ENCODE results near the gene REXO5. TPM values are rescaled to one million over a fixed set of nuclear protein-coding genes. Genes with fewer than 3 reads are reported as not detected.

REXO5 gene
- total RNA-seq, 4 donors from 2014 or later = 2.0 to 4.9 (median 2.7) TPM

DNA sequence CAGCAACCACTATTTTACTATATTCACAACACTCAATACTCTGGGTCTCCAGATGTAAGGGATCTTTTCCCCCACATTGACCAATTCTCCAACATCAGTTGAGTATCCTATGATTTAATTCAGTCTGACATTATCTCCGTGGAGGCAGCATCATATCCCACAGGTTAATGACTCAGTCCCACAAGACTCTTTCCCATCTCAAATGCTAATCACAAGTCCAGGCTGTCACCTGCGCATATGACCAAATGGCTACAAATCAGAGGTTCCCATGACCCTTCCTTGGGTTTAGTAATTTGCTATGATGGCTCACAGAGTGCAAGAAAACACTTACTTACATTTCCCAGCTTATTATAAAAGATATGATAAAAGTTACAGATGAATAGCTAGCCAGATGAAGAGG is 23.9 kb upstream of the REXO5 start:
- WGBS = 91% methylated on average over 2 of the region's 2 CpGs
- Histone ChIP-seq H3K9me3 (no peaks in the 10 kb centered on the region), H3K27me3 (no peaks in the 10 kb centered on the region), H3K4me1 (no peaks in the 10 kb centered on the region), H3K27ac (replicated peaks in 1 of 4) (no peak overlapping the region), H3K4me3 (no peak overlapping the region), H3K36me3 (peaks cover 0 to 19% (median 0%) of the 10 kb centered on the region in 4 donors)
- intact Hi-C loops (cut with DNase I) = no loop called here
- DNase-seq (ENCODE audit: extremely low spot score) = peak; percentile 3
- TF ChIP-seq POLR2AphosphoS5 (IDR thresholded peaks at IDR 0.05) = no peak
- TF ChIP-seq, protein P1, sequence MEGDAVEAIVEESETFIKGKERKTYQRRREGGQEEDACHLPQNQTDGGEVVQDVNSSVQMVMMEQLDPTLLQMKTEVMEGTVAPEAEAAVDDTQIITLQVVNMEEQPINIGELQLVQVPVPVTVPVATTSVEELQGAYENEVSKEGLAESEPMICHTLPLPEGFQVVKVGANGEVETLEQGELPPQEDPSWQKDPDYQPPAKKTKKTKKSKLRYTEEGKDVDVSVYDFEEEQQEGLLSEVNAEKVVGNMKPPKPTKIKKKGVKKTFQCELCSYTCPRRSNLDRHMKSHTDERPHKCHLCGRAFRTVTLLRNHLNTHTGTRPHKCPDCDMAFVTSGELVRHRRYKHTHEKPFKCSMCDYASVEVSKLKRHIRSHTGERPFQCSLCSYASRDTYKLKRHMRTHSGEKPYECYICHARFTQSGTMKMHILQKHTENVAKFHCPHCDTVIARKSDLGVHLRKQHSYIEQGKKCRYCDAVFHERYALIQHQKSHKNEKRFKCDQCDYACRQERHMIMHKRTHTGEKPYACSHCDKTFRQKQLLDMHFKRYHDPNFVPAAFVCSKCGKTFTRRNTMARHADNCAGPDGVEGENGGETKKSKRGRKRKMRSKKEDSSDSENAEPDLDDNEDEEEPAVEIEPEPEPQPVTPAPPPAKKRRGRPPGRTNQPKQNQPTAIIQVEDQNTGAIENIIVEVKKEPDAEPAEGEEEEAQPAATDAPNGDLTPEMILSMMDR (IDR thresholded peaks at IDR 0.05) = no peak
- no peak for TF ChIP-seq POLR2A (IDR thresholded peaks at IDR 0.05; ENCODE audit: low read depth)
- no peak for TF ChIP-seq EP300 (IDR thresholded peaks at IDR 0.05)

DNA sequence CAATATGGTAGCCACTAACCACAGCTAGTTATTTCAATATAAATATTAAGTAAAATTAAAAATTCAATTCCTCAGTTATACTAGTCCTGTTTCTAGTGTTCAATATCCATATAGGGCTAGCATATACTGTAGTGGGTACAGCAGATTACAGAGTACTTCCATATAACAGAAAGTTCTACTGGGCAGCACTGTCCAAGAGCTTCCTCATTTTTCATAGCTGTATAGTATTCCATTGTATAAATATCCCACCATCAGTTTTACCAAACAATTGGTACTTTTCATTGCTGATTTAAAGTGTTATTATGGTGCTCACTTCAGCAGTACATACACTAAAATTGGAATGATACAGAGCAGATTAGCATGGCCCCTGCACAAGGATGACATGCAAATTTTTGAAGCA is 22.1 kb upstream of the REXO5 start:
- H3K27me3 ChIP-seq = no peaks in the 10 kb centered on the region
- H3K4me1 ChIP-seq = no peaks in the 10 kb centered on the region
- no peak for DNase-seq (ENCODE audit: extremely low spot score)
- intact Hi-C loops (cut with DNase I) = no loop called here
- H3K36me3 ChIP-seq = peaks cover 0 to 9% (median 0%) of the 10 kb centered on the region in 4 donors
- TF ChIP-seq, protein P1 (IDR thresholded peaks at IDR 0.05) = no peak
- no peak for TF ChIP-seq EP300 (IDR thresholded peaks at IDR 0.05)
- TF ChIP-seq POLR2AphosphoS5 (IDR thresholded peaks at IDR 0.05) = no peak
- TF ChIP-seq POLR2A (IDR thresholded peaks at IDR 0.05; ENCODE audit: low read depth) = no peak
- H3K9me3 ChIP-seq = no peaks in the 10 kb centered on the region
- no peak overlapping the region for H3K27ac ChIP-seq (replicated peaks in 1 of 4)
- no peak overlapping the region for H3K4me3 ChIP-seq

DNA sequence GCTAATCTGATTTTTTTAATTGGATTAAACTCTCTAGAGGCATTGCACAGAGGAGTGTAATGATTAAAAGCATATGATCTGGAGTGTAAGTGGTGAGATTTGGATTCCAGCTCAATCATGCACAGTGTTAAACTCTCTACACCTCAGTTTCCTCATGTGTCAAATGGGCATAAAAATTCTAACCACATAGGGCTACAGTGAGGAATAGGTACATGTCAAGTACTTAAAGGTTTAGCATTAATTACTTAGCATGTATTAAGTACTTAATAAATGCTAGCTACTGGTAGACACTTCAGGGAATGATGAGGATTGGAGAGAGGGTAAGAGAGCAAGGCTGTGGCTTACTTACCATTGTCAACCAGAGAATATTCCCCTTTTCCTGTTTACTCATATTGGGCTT is 17.2 kb upstream of the REXO5 start:
- H3K9me3 ChIP-seq = no peaks in the 10 kb centered on the region
- TF ChIP-seq EP300 (IDR thresholded peaks at IDR 0.05) (no peak), POLR2A (IDR thresholded peaks at IDR 0.05; ENCODE audit: low read depth) (no peak), POLR2AphosphoS5 (IDR thresholded peaks at IDR 0.05) (no peak)
- TF ChIP-seq, protein P1 (IDR thresholded peaks at IDR 0.05) = no peak
- intact Hi-C loops (cut with DNase I) = no loop called here
- no peak for DNase-seq (ENCODE audit: extremely low spot score)
- H3K4me1 ChIP-seq = no peaks in the 10 kb centered on the region
- no peaks in the 10 kb centered on the region for H3K27me3 ChIP-seq
- H3K27ac ChIP-seq (replicated peaks in 1 of 4) = no peak overlapping the region
- H3K4me3 ChIP-seq = no peak overlapping the region
- H3K36me3 ChIP-seq = peaks cover 0 to 3% (median 0%) of the 10 kb centered on the region in 4 donors

DNA sequence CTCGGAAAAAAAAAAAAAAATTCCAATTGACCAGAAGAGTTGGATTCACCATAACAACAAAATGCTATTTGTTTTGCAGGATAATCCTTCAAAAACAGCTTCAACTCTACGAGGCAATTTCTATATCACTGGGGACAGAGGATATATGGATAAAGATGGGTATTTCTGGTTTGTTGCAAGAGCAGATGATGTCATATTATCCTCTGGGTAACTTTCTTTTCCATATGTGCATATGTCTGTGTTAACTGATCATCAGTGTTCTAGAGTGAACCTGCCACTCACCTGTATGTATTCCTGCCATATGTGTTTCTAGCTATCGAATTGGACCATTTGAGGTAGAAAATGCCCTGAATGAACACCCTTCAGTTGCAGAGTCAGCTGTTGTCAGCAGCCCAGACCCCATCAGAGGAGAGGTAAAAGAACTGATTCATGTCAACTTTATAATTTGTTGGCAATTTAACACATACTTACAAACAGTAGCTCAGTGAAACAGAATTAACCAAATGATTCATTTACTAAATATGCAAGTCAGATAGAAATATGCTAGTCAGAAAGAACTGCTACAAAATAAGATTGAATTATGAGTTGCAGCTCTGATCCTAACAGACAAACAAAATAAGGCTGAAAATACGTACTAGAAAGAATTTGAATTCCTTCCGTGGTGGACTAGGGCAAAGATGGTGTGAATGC is 14.3 kb upstream of the REXO5 start:
- WGBS = 87% methylated on average over 5 of the region's 5 CpGs
- Histone ChIP-seq H3K4me1 (no peaks in the 10 kb centered on the region), H3K36me3 (peaks cover 0 to 21% (median 4%) of the 10 kb centered on the region in 4 donors), H3K27ac (replicated peaks in 1 of 4) (no peak overlapping the region), H3K27me3 (no peaks in the 10 kb centered on the region), H3K4me3 (no peak overlapping the region), H3K9me3 (no peaks in the 10 kb centered on the region)
- intact Hi-C loops (cut with DNase I) = no loop called here
- DNase-seq (ENCODE audit: extremely low spot score) = no peak
- TF ChIP-seq POLR2A (IDR thresholded peaks at IDR 0.05; ENCODE audit: low read depth) (no peak), EP300 (IDR thresholded peaks at IDR 0.05) (no peak), POLR2AphosphoS5 (IDR thresholded peaks at IDR 0.05) (no peak)
- TF ChIP-seq, protein P1 (IDR thresholded peaks at IDR 0.05) = no peak

DNA sequence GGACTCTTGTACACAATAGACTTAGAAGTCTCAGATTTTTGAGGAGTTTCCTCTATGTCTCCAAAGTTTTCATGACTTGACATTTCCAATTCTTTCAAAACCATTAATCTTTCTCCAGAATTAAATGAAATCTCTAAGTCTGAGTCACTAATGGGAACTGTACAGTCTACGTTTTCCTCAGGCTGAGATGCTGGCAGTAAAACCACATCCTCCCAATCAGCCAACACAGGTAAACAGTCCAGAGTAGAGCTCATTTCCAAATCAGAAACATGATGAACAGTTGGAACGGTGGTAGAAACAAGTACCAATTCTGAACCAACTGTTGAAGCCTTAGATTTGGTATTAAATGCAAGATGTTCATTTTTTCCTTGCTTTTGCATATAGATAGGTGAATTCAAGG is 8.0 kb upstream of the REXO5 start:
- TF ChIP-seq, protein P1 (IDR thresholded peaks at IDR 0.05) = no peak
- no peak for TF ChIP-seq EP300 (IDR thresholded peaks at IDR 0.05)
- TF ChIP-seq POLR2A (IDR thresholded peaks at IDR 0.05; ENCODE audit: low read depth) = no peak
- TF ChIP-seq POLR2AphosphoS5 (IDR thresholded peaks at IDR 0.05) = no peak
- Histone ChIP-seq H3K36me3 (peaks cover 0 to 50% (median 19%) of the 10 kb centered on the region in 4 donors), H3K4me1 (peaks cover 0 to 11% (median 3%) of the 10 kb centered on the region in 4 donors), H3K9me3 (no peaks in the 10 kb centered on the region), H3K4me3 (no peak overlapping the region), H3K27ac (replicated peaks in 1 of 4) (no peak overlapping the region), H3K27me3 (no peaks in the 10 kb centered on the region)
- DNase-seq (ENCODE audit: extremely low spot score) = no peak
- 67% methylated on average over 2 of the region's 2 CpGs for WGBS
- intact Hi-C loops (cut with DNase I) = no loop called here
